GM21723 (cell line): Measurements from ENCODE around the gene XRCC4.
A peak's percentile ranks its signal among the peaks of the same experiment; 100 is the strongest.
"Not testable (repeated sequence)": the region's sequence is repeated elsewhere in the genome, so short reads cannot be mapped to it uniquely, and the experiment has no call there.

Source experiments
- ATAC-seq: cut with Tn5 transposase; IDR thresholded peaks from one replicate; pipeline ENCODE4 v1.9.1; 2021; ENCODE audit warnings: mild to moderate bottlenecking, moderate library complexity; ENCODE audit not compliant: unreplicated experiment

Gene XRCC4

DNA sequence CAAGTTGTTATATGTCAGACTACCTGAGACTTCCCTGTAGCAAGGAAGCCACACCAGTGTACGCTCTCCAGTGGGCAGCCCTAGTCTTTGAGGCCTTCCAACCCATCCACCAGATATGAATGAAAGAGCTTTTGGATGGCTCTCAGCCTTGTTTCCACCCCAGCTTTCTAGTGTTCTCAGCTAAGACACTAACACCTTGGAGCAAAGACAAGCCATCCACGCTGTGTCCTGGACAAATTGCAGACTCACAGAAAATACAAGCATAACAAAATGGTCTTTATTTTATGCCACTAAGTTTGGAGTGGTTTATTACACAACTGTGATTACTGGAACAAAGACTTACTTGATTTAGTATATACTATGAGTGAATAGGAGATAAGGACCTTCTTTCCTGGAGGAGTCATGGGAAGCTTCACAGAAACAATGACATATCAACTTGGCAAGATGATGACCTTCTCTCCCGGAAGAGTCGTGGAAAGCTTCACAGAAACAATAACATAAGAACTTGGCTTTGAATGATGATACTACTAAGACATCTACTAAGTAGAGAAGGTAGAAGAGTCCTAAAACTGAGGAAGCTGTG, 260.2 kb downstream of the XRCC4 start:
- no peak for ATAC-seq

DNA sequence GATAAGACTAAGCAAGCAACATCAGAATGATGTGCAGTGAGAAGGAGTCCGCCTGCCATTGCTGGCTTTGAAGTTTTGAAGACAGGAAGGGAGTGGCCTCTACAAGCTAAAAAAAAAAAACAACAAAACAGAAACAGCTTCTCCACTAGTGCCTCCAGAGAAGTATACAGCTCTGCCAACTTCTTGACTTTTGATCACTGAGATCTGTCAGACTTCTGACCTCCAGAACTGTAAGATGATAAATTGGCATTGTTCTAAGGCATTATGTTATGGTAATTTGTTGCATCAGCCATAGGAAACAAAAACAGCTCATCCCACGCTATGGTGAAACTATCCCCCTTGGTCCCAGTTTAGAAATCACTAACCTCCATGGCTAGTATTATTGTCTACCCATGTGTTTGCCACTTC, 263.2 kb downstream of the XRCC4 start:
- ATAC-seq, result no peak

- no peak for ATAC-seq
These were observed 264.5 kb downstream of the XRCC4 start for GRCh38 chr5:83341815-83342334.

DNA sequence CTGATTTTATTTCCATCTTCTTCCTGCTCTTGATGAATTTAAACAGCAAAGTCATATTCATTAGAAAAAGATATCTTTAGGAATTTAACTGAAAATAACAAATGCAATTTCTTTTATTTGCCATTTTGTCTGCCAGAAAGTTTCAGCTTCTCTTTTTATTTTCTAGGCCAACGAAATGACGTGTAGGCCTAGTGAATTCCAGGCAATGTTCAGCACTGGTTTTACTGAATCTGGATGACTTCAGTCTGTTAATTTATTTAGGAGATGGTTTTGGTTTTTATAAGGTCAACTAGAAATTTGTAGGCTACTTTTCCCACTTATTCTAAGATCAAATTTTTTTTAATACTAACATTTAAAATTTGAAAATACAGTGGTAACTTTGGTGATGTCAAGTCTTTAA, 265.1 kb downstream of the XRCC4 start:
- ATAC-seq, result no peak

DNA sequence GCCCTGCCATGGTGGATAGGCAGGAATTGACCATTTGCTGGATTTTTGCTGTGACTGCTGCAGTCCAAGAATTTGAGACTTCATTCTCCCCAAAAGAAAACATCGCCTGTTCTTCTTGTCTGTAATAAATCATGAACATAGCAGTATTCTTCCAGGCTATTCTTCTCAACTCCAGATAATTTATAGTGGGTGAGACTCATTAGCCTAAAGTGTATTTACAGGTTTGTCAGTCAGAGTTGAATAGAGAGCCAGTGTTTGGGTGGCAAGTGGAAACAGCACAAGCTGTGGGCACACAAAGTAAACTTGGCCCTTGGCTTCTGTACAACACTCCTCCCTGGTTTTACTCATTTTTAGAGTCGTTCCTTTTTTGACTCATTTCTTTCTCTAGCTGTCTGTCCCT, 266.0 kb downstream of the XRCC4 start:
- ATAC-seq, result no peak

DNA sequence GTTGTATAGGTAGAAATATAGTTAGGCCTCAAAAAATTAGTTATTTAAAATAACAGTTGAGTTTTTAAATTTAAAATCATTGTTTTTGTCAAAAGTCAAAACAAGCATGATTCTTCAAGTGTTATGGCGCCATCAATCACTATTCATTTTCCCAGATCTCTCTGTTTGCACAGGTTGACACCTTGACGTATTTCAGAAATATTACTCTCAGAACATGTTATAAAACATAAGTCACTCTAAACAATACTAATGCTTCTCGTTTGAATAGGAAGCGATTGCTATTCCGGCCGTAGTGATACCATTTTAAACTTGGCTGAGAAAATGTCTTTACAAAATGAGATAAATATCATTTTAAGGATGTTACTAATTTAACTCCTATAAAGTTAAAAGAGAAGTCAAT, 268.1 kb downstream of the XRCC4 start:
- ATAC-seq, result no peak

DNA sequence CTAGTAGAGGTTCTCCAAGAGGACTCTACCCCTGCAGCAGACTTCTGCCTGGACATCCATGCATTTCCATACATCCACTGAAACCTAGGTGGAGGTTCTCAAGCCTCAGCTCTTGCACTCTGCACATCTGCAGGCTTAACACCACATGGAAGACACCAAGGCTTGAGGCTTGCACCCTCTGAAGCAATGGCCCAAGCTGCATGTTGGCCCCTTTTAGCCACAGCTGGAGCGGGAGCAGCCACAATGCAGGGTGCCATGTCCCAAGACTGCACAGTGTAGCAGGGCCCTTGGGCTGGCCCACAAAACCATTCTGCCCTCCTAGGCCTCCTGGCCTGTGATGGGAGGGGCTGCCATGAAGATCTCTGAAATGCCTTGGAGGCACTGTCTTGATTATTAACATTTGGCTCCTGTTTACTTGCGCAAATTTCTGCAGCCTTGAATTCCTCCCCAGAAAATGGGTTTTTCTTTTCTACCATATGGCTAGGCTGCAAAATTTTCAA, 271.0 kb downstream of the XRCC4 start:
- no peak for ATAC-seq

GRCh38 chr5:83353231-83353630, 275.9 kb downstream of the XRCC4 start:
- no peak for ATAC-seq

- no peak for ATAC-seq
These were observed 276.4 kb downstream of the XRCC4 start for GRCh38 chr5:83353774-83354173.

DNA sequence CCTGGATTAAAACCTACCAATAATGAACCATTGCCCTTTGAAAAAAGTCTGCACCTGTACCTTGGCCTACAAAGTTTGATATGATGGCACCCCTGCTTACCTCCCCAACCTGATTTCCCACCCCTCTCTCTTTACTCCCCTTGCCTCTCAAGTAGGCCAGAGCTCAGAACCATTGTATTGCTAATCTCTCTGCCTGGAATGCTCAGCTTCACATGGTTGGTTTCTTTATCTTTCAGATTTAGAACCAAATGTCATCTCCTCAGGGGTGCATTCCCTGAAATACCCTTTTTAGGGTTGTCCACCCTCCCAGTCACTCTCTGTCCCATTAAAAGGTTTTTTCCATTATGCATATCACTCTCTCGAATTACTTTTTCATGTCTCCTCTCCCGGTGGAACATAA, 277.6 kb downstream of the XRCC4 start:
- no peak for ATAC-seq

DNA sequence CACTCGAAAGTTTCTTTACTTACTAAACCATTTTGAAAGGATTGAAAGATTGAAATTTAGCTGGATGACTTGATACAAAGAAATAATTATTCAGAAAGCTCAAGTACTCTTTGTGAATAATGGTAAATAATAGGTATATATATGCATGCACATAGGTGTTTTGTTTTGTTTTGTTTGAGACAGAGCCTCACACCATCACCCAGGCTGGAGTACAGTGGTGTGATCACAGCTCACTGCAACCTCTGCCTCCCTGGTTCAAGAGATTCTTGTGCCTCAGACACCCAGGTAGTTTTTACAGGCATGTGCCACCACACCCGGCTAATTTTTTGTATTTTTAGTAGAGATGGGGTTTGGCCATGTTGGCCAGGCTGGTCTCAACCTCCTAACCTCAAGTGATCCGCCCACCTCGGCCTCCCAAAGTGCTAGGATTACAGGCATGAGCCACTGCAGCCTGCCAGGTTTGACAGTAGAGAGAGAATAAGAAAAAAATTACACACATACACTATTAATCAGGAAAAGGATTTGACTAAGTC, 278.2 kb downstream of the XRCC4 start:
- ATAC-seq, result not testable (repeated sequence)

- ATAC-seq, result no peak
These were observed 280.4 kb downstream of the XRCC4 start for GRCh38 chr5:83357621-83358231.

DNA sequence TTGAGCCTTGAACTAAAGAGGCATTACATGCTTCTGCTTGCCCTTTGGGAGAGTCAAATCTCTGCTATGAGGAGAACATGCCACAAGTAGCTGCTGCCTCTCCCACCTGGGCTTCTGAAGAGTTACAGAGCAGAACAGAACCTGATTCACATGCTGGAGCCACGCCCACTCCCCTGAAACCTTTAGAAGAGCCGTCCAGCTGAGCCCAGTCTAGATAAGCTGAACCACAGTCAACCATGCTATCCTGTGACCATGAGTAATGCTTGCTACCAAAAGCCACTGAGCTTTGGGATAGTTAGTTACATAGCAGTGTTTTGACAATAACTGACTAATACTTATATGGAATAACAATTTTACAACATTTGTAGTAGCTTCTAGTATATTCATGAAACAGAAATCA, 283.2 kb downstream of the XRCC4 start:
- no peak for ATAC-seq

DNA sequence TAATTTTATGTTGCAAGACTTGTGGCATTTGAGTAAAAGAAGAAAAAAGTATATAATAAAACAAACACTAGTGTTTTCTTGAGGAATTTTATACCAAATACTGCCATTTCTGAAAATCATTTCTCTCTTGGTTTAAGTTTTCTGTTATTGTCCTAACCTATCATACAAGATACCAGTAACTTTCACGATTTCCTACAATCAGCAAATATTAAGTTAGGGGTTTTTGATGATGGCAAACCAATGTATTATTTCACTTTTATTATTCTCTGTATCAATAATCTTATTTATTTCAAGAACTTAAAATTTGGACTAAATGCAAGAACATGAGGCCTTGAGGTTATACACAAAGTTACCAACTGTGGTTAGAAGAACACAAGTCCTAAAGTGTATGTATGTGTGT, 285.2 kb downstream of the XRCC4 start:
- no peak for ATAC-seq

DNA sequence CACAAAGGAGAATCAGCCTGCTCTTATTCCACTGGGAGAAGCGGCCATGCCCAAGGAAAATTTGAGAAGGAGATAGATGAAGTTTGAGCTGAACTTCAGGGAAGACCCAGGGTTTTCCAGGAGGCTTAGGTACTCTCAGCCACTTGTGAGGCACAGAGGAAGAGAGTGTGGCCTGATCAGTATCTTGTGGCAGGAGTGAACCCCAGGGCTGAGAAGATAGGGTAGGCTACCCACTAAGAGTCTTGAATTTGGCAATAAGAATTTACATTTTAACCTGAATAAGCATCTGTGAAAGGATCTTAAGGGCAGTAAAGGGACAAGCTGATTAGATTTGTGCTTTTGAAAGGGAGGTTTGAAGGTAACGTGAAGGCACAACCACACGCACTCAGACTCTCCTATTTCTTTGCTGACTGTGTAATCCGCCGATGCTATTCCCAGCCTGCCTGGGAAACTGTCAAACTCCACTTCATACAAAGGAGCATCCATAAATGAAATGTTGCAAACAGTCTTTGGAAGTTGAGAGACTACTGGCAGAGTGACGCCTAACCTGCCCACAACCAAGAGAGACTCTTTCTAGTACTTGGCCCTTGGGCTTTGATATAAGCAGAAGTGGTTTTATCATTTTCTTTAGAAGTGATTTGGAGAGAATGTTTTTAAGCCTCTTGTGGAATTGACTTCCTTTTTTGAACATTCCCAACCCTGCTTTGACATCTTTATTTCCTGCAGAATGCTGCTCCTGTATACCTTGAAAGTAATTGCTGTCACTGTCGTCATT, 286.0 kb downstream of the XRCC4 start:
- ATAC-seq, result no peak

DNA sequence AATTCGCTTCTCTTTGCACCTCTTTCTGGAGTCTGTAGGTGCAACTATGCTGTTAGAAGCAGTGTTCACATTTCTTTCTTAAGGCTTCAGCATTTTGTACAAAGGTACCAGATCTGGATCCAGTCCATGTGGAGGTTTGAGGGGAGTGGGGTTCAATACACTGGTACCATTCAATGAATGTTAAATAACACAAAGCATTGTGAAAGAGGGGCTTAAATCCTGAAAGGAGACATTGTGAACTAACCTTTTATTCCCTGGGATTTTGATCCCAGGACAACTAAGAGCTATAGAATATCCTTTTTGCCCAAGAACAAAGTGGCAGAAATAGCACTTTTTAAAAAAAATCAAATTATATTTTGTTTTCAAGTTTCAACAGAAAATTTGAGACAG, 286.5 kb downstream of the XRCC4 start:
- no peak for ATAC-seq

- peak; percentile 63 for ATAC-seq
These were observed 287.3 kb downstream of the XRCC4 start for GRCh38 chr5:83364312-83365299.

DNA sequence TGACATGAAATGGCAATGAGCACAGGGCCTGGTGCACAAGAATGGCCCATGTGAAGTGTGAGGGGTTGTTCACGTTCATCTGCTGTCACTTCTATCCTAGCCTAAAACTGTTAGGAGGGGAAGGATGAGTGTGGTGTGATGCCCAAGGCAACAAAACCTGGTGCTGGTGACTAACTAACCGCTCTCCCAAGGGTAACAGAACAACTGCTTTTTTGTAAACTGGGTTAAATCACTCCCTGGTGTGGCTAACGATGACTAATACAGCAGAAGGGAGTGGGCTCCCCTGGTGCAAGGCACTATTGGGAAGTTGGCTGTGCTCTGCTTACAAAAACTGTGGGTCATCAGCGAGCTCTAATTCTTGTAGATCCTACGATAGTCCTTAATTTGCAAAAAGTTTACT, 291.0 kb downstream of the XRCC4 start:
- ATAC-seq, result peak; percentile 41

- peak; percentile 35 for ATAC-seq
These were observed 291.5 kb downstream of the XRCC4 start for GRCh38 chr5:83368835-83369234.

- no peak for ATAC-seq
These were observed 293.6 kb downstream of the XRCC4 start for GRCh38 chr5:83370957-83371356.
